Measurements from ENCODE around the gene ADAMTS20. TPM values are rescaled to one million over a fixed set of nuclear protein-coding genes. Genes with fewer than 3 reads are reported as not detected.

The ADAMTS20 gene
- total and polyA plus RNA-seq, 8 donors = 0.08 to 0.24 (median 0.16) TPM; not detected in 2

GRCh38 chr12:43577381-43577780, 25.4 kb upstream of the ADAMTS20 start:
- Histone ChIP-seq H3K4me3 (no peak overlapping the region), H3K27me3 (no peaks in the 10 kb centered on the region), H3K4me1 (no peaks in the 10 kb centered on the region), H3K36me3 (no peaks in the 10 kb centered on the region), H3K9me3 (no peaks in the 10 kb centered on the region), H3K27ac (no peak overlapping the region)
- no peak for TF ChIP-seq CTCF (IDR thresholded peaks at IDR 0.05)
- intact Hi-C loops (cut with DNase I) = no loop called here
- peak in 1 of 4 donors; percentile 4 for DNase-seq
- no peak for ATAC-seq

- intact Hi-C loops (cut with DNase I) = no loop called here
- no peak for TF ChIP-seq CTCF (IDR thresholded peaks at IDR 0.05)
- Histone ChIP-seq H3K4me3 (no peak overlapping the region), H3K36me3 (no peaks in the 10 kb centered on the region), H3K27me3 (peaks cover 0 to 6% of the 10 kb centered on the region in 2 donors), H3K4me1 (no peaks in the 10 kb centered on the region), H3K27ac (no peak overlapping the region), H3K9me3 (no peaks in the 10 kb centered on the region)
- ATAC-seq (no peak), DNase-seq (no peak)
Measured at GRCh38 chr12:43576162-43576561, 24.2 kb upstream of the ADAMTS20 start.

- peak in 1 of 4 donors; percentile 70 for DNase-seq
- no peaks in the 10 kb centered on the region for H3K4me1 ChIP-seq
- intact Hi-C loops (cut with DNase I) = no loop called here
- H3K9me3 ChIP-seq = no peaks in the 10 kb centered on the region
- no peak overlapping the region for H3K4me3 ChIP-seq
- TF ChIP-seq CTCF (IDR thresholded peaks at IDR 0.05) = no peak
- no peaks in the 10 kb centered on the region for H3K36me3 ChIP-seq
- no peak overlapping the region for H3K27ac ChIP-seq
- ATAC-seq = no peak
- H3K27me3 ChIP-seq = peaks cover 0 to 6% of the 10 kb centered on the region in 2 donors
Measured at GRCh38 chr12:43571885-43572284, 19.9 kb upstream of the ADAMTS20 start.

GRCh38 chr12:43556057-43556456, 4.1 kb upstream of the ADAMTS20 start:
- H3K27ac ChIP-seq = no peak overlapping the region
- no peaks in the 10 kb centered on the region for H3K4me1 ChIP-seq
- peaks cover 0 to 37% of the 10 kb centered on the region in 2 donors for H3K9me3 ChIP-seq
- TF ChIP-seq CTCF (IDR thresholded peaks at IDR 0.05) = no peak
- ATAC-seq = no peak
- peaks cover 18 to 30% of the 10 kb centered on the region in 2 donors for H3K27me3 ChIP-seq
- H3K36me3 ChIP-seq = no peaks in the 10 kb centered on the region
- intact Hi-C loops (cut with DNase I) = no loop called here
- no peak overlapping the region for H3K4me3 ChIP-seq
- no peak for DNase-seq

GRCh38 chr12:43551279-43551970, 578 bp downstream of the ADAMTS20 start:
- Histone ChIP-seq H3K27ac (no peak overlapping the region), H3K4me3 (no peak overlapping the region), H3K27me3 (peaks cover 29 to 41% of the 10 kb centered on the region in 2 donors), H3K36me3 (no peaks in the 10 kb centered on the region), H3K4me1 (no peaks in the 10 kb centered on the region), H3K9me3 (peaks cover 0 to 17% of the 10 kb centered on the region in 2 donors)
- ATAC-seq (no peak), DNase-seq (peak in 1 of 4 donors; percentile 76)
- intact Hi-C loops (cut with DNase I) = no loop called here
- TF ChIP-seq CTCF (IDR thresholded peaks at IDR 0.05) = no peak

All from left lung (tissue), 10 donors.